Activated CD8-positive, alpha-beta T cell treated with anti-CD3 and anti-CD28 coated beads for 36 hours (primary cell): ENCODE data around the gene UTP14C. TPM values are rescaled to one million over a fixed set of nuclear protein-coding genes. Genes with fewer than 3 reads are reported as not detected.

ENCODE experiments used
- ATAC-seq: fragments of 200-7000 bp; cut with Tn5 transposase; one replicate; pipeline ENCODE4 v1.10.0; 2021; ENCODE audit warnings: mild to moderate bottlenecking, moderate library complexity
- CTCF ChIA-PET: fragments of 350-600 bp; sonication (Branson Sonifier 250); formaldehyde crosslinking; loops from one replicate; lab custom pipeline; 2021; ENCODE audit warnings: antibody characterized with exemption; lab: Charles Lee
- POLR2A ChIA-PET: fragments of 350-600 bp; sonication (Branson Sonifier 250); formaldehyde crosslinking; loops from one replicate; lab custom pipeline; 2021; ENCODE audit warnings: antibody characterized with exemption; lab: Charles Lee
- DNase-seq: peaks from one replicate; pipeline ENCODE4 v3.0.0-alpha.2; 2020
- H3K27ac Mint-ChIP-seq: one replicate; pipeline ENCODE4 v1.8.0; 2021; ENCODE audit warnings: mild to moderate bottlenecking, mixed read lengths
- H3K27me3 Mint-ChIP-seq: one replicate; pipeline ENCODE4 v1.8.0; 2021; ENCODE audit warnings: mixed read lengths
- H3K36me3 Mint-ChIP-seq: one replicate; pipeline ENCODE4 v1.8.0; 2021; ENCODE audit warnings: low read depth, mixed read lengths
- H3K4me1 Mint-ChIP-seq: one replicate; pipeline ENCODE4 v1.8.0; 2021; ENCODE audit warnings: low read depth, mixed read lengths
- H3K4me3 Mint-ChIP-seq: one replicate; pipeline ENCODE4 v1.8.0; 2021; ENCODE audit warnings: mild to moderate bottlenecking, moderate library complexity, mixed read lengths
- H3K9me3 Mint-ChIP-seq: one replicate; pipeline ENCODE4 v1.8.0; 2021; ENCODE audit warnings: mixed read lengths
- CTCF ChIP-seq: fragments of 200-600 bp; IDR thresholded peaks from one replicate; pipeline ENCODE4 v1.8.0; 2022; ENCODE audit warnings: antibody characterized with exemption, mild to moderate bottlenecking
- intact Hi-C: fragments of 100-400 bp; cut with micrococcal nuclease; formaldehyde crosslinking; loops from one replicate; pipeline ENCODE4 v1.10.0; 2022
- total RNA-seq, 2 experiments: library from RNA; stranded (reverse); gene quantifications; one replicate each; pipeline ENCODE4 v1.2.3, GENCODE V29; 2021

UTP14C gene
- total RNA-seq, 2 experiments from 2014 or later = 7.2 to 7.3 TPM

- ATAC-seq = no peak
- H3K27ac Mint-ChIP-seq = no peak overlapping the region
- intact Hi-C loops = no loop called here
- no peaks in the 10 kb centered on the region for H3K9me3 Mint-ChIP-seq
- H3K4me1 Mint-ChIP-seq = no peaks in the 10 kb centered on the region
- no peaks in the 10 kb centered on the region for H3K36me3 Mint-ChIP-seq
- no peak overlapping the region for H3K4me3 Mint-ChIP-seq
- ChIA-PET CTCF (no interaction called here), POLR2A (no interaction called here)
- no peak for DNase-seq
- H3K27me3 Mint-ChIP-seq = peaks cover 10% of the 10 kb centered on the region
- no peak for TF ChIP-seq CTCF
Observed at GRCh38 chr13:51995677-51996551, 28.6 kb upstream of the UTP14C start.

- intact Hi-C loops = no loop called here
- Mint-ChIP-seq H3K9me3 (no peaks in the 10 kb centered on the region), H3K4me1 (no peaks in the 10 kb centered on the region), H3K27me3 (peaks cover 10% of the 10 kb centered on the region), H3K4me3 (no peak overlapping the region), H3K27ac (no peak overlapping the region), H3K36me3 (no peaks in the 10 kb centered on the region)
- no peak for DNase-seq
- TF ChIP-seq CTCF = no peak
- ChIA-PET POLR2A (interaction anchor here (1.0 kb wide), 1 partner anchor 18 kb away, joined by 3 read pairs; no protein-coding TSS in a partner anchor), CTCF (no interaction called here)
- no peak for ATAC-seq
Observed at GRCh38 chr13:51996641-51997040, 27.9 kb upstream of the UTP14C start.

- no peak overlapping the region for H3K4me3 Mint-ChIP-seq
- ChIA-PET POLR2A (interaction anchor here (1.0 kb wide), 1 partner anchor 19 kb away, joined by 3 read pairs; no protein-coding TSS in a partner anchor), CTCF (no interaction called here)
- H3K27me3 Mint-ChIP-seq = peaks cover 10% of the 10 kb centered on the region
- TF ChIP-seq CTCF = no peak
- H3K36me3 Mint-ChIP-seq = no peaks in the 10 kb centered on the region
- DNase-seq (no peak), ATAC-seq (no peak)
- H3K27ac Mint-ChIP-seq = no peak overlapping the region
- H3K4me1 Mint-ChIP-seq = no peaks in the 10 kb centered on the region
- intact Hi-C loops = no loop called here
- no peaks in the 10 kb centered on the region for H3K9me3 Mint-ChIP-seq
Observed at GRCh38 chr13:51997186-51997585, 27.3 kb upstream of the UTP14C start.

GRCh38 chr13:51997641-51998330 lies 26.7 kb upstream of the UTP14C start:
- CTCF ChIA-PET = interaction anchor here (1.1 to 6.8 kb wide), 2 partner anchors 129 to 452 kb away, joined by 3 to 62 read pairs; partner anchors contain the start of gene NEK5
- Mint-ChIP-seq H3K27ac (no peak overlapping the region), H3K36me3 (no peaks in the 10 kb centered on the region), H3K27me3 (peaks cover 10% of the 10 kb centered on the region), H3K9me3 (no peaks in the 10 kb centered on the region), H3K4me3 (no peak overlapping the region), H3K4me1 (no peaks in the 10 kb centered on the region)
- POLR2A ChIA-PET = interaction anchor here (1.0 kb wide), 1 partner anchor 19 kb away, joined by 3 read pairs; no protein-coding TSS in a partner anchor
- ATAC-seq = no peak
- no peak for TF ChIP-seq CTCF
- no peak for DNase-seq
- intact Hi-C loops = no loop called here
